Left lung (tissue), 10 donors: ENCODE data around the gene SRP14. TPM values are rescaled to one million over a fixed set of nuclear protein-coding genes. Genes with fewer than 3 reads are reported as not detected.

Experiments
- ATAC-seq: fragments of 200-7000 bp; cut with Tn5 transposase; one replicate; pipeline ENCODE4 v1.9.1; 2020; ENCODE audit warnings: moderate library complexity
- DNase-seq, 4 donors: peaks; one replicate each; pipeline ENCODE4 v3.0.0-alpha.2; 2013 to 2020
- H3K27ac ChIP-seq, 2 donors: fragments of 200-600 bp; sonication (generic) in 1 of 2; one replicate each; pipeline versions ENCODE4 v1.5.0 to v1.8.0; 2020 to 2021
- H3K27me3 ChIP-seq, 2 donors: fragments of 200-600 bp; sonication (generic) in 1 of 2; one replicate each; pipeline versions ENCODE4 v1.5.0 to v1.8.0; 2020 to 2021
- H3K36me3 ChIP-seq, 2 donors: fragments of 200-600 bp; sonication (generic) in 1 of 2; one replicate each; pipeline versions ENCODE4 v1.5.0 to v1.8.0; 2020 to 2021
- H3K4me1 ChIP-seq, 2 donors: fragments of 200-600 bp; one replicate each; pipeline ENCODE4 v1.8.0; 2021
- H3K4me3 ChIP-seq, 2 donors: fragments of 200-600 bp; sonication (generic) in 1 of 2; one replicate each; pipeline versions ENCODE4 v1.5.0 to v1.8.0; 2020 to 2021; ENCODE audit warnings: mild to moderate bottlenecking in 1 of 2
- H3K9me3 ChIP-seq, 2 donors: fragments of 200-600 bp; sonication (generic) in 1 of 2; one replicate each; pipeline versions ENCODE4 v1.5.0 to v1.8.0; 2020 to 2021
- intact Hi-C, 2 donors: fragments of 100-400 bp; cut with DNase I; formaldehyde crosslinking; loops; one replicate each; pipeline versions ENCODE4 v1.11.2 to v1.14.2; 2022
- polyA plus RNA-seq, 6 donors: library from polyadenylated mRNA; unstranded; fragments of 120-200 nt; gene quantifications; one replicate each; pipeline ENCODE4 v1.2.1, GENCODE V29; 2013; ENCODE audit not compliant: insufficient read length in 6 of 6
- total RNA-seq, 2 donors: library from RNA; stranded (reverse); fragmentation: NEBNext Ultra II Directional; extraction: Animal tissue kit (Norgen Biotek cat#: 25700); gene quantifications; one replicate each; pipeline ENCODE4 v1.2.1, GENCODE V29; 2021
- TF ChIP-seq, protein P1 (sequence below), 2 donors: fragments of 200-600 bp; sonication (generic) in 1 of 2; IDR thresholded peaks; one replicate each; pipeline versions ENCODE4 v1.5.0 to v1.8.0; 2021; ENCODE audit warnings: antibody characterized with exemption in 2 of 2
- donor health status: DM: no; HTN: yes; CAD: no.
- donor health status: DM: no; HTN: no; CAD: no.

SRP14 gene
- total and polyA plus RNA-seq, 8 donors = 159 to 541 (median 505) TPM

DNA sequence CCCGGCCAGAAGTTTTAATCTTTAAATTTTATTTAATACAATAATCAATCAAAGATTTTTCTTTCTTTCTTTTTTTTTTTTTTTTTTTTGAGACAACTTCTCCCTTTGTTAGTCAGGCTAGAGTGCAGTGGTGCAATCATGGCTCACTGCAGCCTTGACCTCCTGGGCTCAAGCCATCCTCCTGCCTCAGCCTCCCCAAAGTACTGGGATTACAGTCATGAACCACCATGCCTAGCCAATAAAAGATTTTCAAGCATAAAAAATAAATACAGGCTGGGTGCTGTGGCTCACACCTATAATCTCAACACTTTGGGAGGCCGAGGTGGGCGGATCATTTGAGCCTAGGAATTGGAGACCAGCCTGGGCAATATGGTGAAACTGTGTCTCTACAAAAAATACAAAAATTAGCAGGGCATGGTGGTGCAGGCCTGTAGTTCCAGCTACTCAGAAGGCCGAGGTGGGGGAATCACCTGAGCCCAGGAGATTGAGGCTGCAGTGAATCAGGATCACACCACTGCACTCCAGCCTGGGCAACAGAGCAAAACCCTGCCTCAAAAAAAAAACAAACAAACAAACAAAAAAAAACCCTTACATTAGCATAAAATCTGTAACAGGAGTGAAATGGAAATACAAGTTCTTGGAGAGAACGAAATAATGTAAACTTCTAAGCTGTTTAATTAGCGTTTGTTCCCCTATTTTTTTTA is 29.1 kb upstream of the SRP14 start:
- H3K4me1 ChIP-seq = peaks cover 8 to 20% of the 10 kb centered on the region in 2 donors
- no peak for ATAC-seq
- no peaks in the 10 kb centered on the region for H3K27me3 ChIP-seq
- H3K4me3 ChIP-seq = no peak overlapping the region
- TF ChIP-seq, protein P1, sequence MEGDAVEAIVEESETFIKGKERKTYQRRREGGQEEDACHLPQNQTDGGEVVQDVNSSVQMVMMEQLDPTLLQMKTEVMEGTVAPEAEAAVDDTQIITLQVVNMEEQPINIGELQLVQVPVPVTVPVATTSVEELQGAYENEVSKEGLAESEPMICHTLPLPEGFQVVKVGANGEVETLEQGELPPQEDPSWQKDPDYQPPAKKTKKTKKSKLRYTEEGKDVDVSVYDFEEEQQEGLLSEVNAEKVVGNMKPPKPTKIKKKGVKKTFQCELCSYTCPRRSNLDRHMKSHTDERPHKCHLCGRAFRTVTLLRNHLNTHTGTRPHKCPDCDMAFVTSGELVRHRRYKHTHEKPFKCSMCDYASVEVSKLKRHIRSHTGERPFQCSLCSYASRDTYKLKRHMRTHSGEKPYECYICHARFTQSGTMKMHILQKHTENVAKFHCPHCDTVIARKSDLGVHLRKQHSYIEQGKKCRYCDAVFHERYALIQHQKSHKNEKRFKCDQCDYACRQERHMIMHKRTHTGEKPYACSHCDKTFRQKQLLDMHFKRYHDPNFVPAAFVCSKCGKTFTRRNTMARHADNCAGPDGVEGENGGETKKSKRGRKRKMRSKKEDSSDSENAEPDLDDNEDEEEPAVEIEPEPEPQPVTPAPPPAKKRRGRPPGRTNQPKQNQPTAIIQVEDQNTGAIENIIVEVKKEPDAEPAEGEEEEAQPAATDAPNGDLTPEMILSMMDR (IDR thresholded peaks at IDR 0.05) = no peak
- no peaks in the 10 kb centered on the region for H3K36me3 ChIP-seq
- intact Hi-C loops = no loop called here
- no peak for DNase-seq
- H3K27ac ChIP-seq = no peak overlapping the region
- no peaks in the 10 kb centered on the region for H3K9me3 ChIP-seq

DNA sequence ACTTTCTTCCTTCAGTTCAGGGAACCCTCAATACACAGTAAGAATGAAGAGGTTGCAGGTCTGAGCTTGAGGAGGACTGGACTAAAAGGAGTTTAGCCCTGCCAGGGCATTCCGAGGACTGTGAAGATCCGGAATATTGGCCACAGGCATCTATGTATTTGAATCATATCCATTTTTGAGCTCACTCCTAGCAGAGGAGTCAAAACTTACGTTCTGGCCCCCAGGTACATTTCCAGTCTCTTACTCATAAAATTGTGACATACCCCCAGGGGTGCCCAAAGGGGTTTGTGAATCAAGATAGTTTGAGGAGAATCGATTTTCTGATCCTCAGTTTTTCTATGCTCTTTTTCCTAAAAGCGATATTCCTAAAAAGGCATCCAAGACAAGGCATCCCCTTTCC is 27.6 kb upstream of the SRP14 start:
- no peak overlapping the region for H3K4me3 ChIP-seq
- peaks cover 8 to 20% of the 10 kb centered on the region in 2 donors for H3K4me1 ChIP-seq
- ATAC-seq (no peak), DNase-seq (no peak)
- intact Hi-C loops = no loop called here
- TF ChIP-seq, protein P1 (IDR thresholded peaks at IDR 0.05) = no peak
- H3K27ac ChIP-seq = no peak overlapping the region
- H3K27me3 ChIP-seq = no peaks in the 10 kb centered on the region
- no peaks in the 10 kb centered on the region for H3K36me3 ChIP-seq
- no peaks in the 10 kb centered on the region for H3K9me3 ChIP-seq

- Histone ChIP-seq H3K36me3 (no peaks in the 10 kb centered on the region), H3K4me1 (peaks cover 8 to 18% of the 10 kb centered on the region in 2 donors), H3K9me3 (no peaks in the 10 kb centered on the region), H3K4me3 (no peak overlapping the region), H3K27ac (no peak overlapping the region), H3K27me3 (no peaks in the 10 kb centered on the region)
- intact Hi-C loops = no loop called here
- DNase-seq (peak in 1 of 4 donors; percentile 7), ATAC-seq (no peak)
- TF ChIP-seq, protein P1 (IDR thresholded peaks at IDR 0.05) = no peak
Measured at GRCh38 chr15:40065166-40065565, 26.2 kb upstream of the SRP14 start.

GRCh38 chr15:40064231-40064894 is 25.4 kb upstream of the SRP14 start:
- intact Hi-C loops = no loop called here
- H3K36me3 ChIP-seq = no peaks in the 10 kb centered on the region
- TF ChIP-seq, protein P1 (IDR thresholded peaks at IDR 0.05) = no peak
- no peak overlapping the region for H3K27ac ChIP-seq
- DNase-seq = peak in 1 of 4 donors; percentile 29
- no peaks in the 10 kb centered on the region for H3K27me3 ChIP-seq
- no peak overlapping the region for H3K4me3 ChIP-seq
- ATAC-seq = no peak
- no peaks in the 10 kb centered on the region for H3K9me3 ChIP-seq
- peaks cover 2 to 10% of the 10 kb centered on the region in 2 donors for H3K4me1 ChIP-seq

DNA sequence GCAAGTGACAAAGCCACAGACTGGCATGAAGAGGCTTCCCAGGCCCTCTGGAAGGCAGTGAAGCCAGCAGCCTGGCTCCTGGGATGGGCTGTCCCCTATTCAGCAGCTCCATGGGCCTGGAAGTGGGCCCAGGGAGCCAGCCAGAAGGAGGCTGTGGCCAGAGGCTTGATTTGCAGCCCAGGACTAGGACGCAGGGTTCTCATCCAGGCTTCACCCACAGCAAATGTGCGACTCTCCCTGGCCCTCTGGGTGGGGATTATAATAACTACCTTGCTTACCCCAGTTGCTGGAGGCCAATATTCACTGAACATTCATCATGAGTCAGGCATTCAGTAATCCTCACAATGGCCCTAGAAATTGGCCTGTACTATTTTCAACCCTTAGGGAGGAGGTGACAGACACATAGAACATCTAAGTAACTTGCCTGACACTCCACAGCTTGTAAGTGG is 24.6 kb upstream of the SRP14 start:
- intact Hi-C loops = no loop called here
- Histone ChIP-seq H3K4me3 (no peak overlapping the region), H3K27ac (no peak overlapping the region), H3K9me3 (no peaks in the 10 kb centered on the region), H3K36me3 (no peaks in the 10 kb centered on the region), H3K27me3 (no peaks in the 10 kb centered on the region), H3K4me1 (peaks cover 0 to 9% of the 10 kb centered on the region in 2 donors)
- TF ChIP-seq, protein P1 (IDR thresholded peaks at IDR 0.05) = no peak
- ATAC-seq (no peak), DNase-seq (peak in 1 of 4 donors; percentile 28)
